Measurements from ENCODE around the gene GOLGA6L7. TPM values are rescaled to one million over a fixed set of nuclear protein-coding genes. Genes with fewer than 3 reads are reported as not detected.

GOLGA6L7 gene
- total RNA-seq, 1 donor from 2014 or later: not detected

- no peak overlapping the region for H3K4me3 ChIP-seq
- peaks cover 50% of the 10 kb centered on the region for H3K4me1 Mint-ChIP-seq
- no peak overlapping the region for H3K4me2 ChIP-seq
- H3K36me3 ChIP-seq: no peaks in the 10 kb centered on the region
- H3F3A ChIP-seq (ENCODE audit: low read depth): peaks cover 21% of the 10 kb centered on the region
- H2AFZ ChIP-seq (replicated peaks): no peak overlapping the region
- peaks cover 5% of the 10 kb centered on the region for H4K20me1 ChIP-seq (ENCODE audit: low read depth)
- no peak for DNase-seq (ENCODE audit: low spot score)
- H3K9me3 Mint-ChIP-seq: peaks cover 12% of the 10 kb centered on the region
- H3K79me2 ChIP-seq (ENCODE audit: low read depth): no peaks in the 10 kb centered on the region
- peaks cover 18% of the 10 kb centered on the region for H3K27me3 Mint-ChIP-seq (ENCODE audit: insufficient read depth, low read depth)
- H3K9ac ChIP-seq: no peak overlapping the region
- H3K27ac Mint-ChIP-seq: no peak overlapping the region
- no peaks in the 10 kb centered on the region for H3K27me3 ChIP-seq
- H3K36me3 Mint-ChIP-seq: peaks cover 2% of the 10 kb centered on the region
- H3K9me3 ChIP-seq (ENCODE audit: low read depth): no peaks in the 10 kb centered on the region
- no peak overlapping the region for H3K27ac ChIP-seq
- TF ChIP-seq CTCF (IDR thresholded peaks at IDR 0.05) (no peak), EZH2phosphoT487 (IDR thresholded peaks at IDR 0.05) (no peak), EZH2 (IDR thresholded peaks at IDR 0.05) (no peak)
- H3K4me3 Mint-ChIP-seq: no peak overlapping the region
- peaks cover 15% of the 10 kb centered on the region for H3K4me1 ChIP-seq
Measured at GRCh38 chr15:28876845-28877185, 28.4 kb upstream of the GOLGA6L7 start.

- TF ChIP-seq CTCF (IDR thresholded peaks at IDR 0.05) (no peak), EZH2 (IDR thresholded peaks at IDR 0.05) (no peak), EZH2phosphoT487 (IDR thresholded peaks at IDR 0.05) (no peak)
- Mint-ChIP-seq H3K27ac (peak overlapping the region; percentile 99), H3K4me3 (peak overlapping the region; percentile 81), H3K9me3 (peaks cover 15% of the 10 kb centered on the region), H3K36me3 (peaks cover 2% of the 10 kb centered on the region), H3K4me1 (peaks cover 49% of the 10 kb centered on the region), H3K27me3 (ENCODE audit: insufficient read depth, low read depth) (peaks cover 18% of the 10 kb centered on the region)
- Histone ChIP-seq H2AFZ (replicated peaks) (no peak overlapping the region), H3K4me3 (peak overlapping the region; percentile 13), H3K36me3 (no peaks in the 10 kb centered on the region), H3K27me3 (no peaks in the 10 kb centered on the region), H3K9me3 (ENCODE audit: low read depth) (no peaks in the 10 kb centered on the region), H3K4me2 (peak overlapping the region; percentile 71), H3K79me2 (ENCODE audit: low read depth) (no peaks in the 10 kb centered on the region), H3K4me1 (peaks cover 15% of the 10 kb centered on the region), H3F3A (ENCODE audit: low read depth) (peaks cover 21% of the 10 kb centered on the region), H4K20me1 (ENCODE audit: low read depth) (peaks cover 5% of the 10 kb centered on the region), H3K9ac (no peak overlapping the region), H3K27ac (peak overlapping the region; percentile 55)
- DNase-seq (ENCODE audit: low spot score): peak; percentile 96
Measured at GRCh38 chr15:28876131-28876844, 27.8 kb upstream of the GOLGA6L7 start.

DNA sequence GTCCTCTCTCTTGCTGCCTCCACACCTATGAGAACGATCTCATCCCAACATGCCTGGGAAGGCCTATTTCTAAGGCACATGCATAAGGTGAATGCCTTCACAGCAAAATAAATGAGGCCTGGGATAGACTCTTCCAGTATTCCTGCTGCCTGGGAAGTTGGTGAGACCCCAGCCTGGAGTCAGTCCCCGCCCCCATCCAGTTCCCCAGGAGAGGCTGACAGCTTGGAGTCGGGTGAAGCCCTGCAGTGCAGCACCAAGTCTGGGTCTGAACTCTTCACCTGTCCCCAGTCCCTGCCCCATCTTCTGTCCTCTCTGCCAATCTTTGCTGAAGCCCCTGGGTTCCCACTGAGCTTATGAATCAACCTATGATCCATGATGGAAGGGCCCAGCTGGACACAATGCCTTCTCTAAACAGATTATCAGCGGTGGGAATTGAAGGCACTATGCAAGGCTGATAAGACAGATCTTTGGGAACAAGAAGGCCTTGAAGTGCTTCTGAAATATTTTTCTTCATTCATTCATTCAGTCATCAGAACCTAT lies 27.1 kb upstream of the GOLGA6L7 start:
- H3K9me3 Mint-ChIP-seq: peaks cover 13% of the 10 kb centered on the region
- H3K4me1 Mint-ChIP-seq: peaks cover 46% of the 10 kb centered on the region
- Histone ChIP-seq H3K27me3 (no peaks in the 10 kb centered on the region), H3F3A (ENCODE audit: low read depth) (peaks cover 21% of the 10 kb centered on the region), H3K27ac (peak overlapping the region; percentile 55), H3K4me3 (peak overlapping the region; percentile 13), H2AFZ (replicated peaks) (no peak overlapping the region), H3K4me2 (peak overlapping the region; percentile 71), H3K36me3 (no peaks in the 10 kb centered on the region), H3K79me2 (ENCODE audit: low read depth) (no peaks in the 10 kb centered on the region), H3K9me3 (ENCODE audit: low read depth) (no peaks in the 10 kb centered on the region), H3K9ac (no peak overlapping the region), H4K20me1 (ENCODE audit: low read depth) (peaks cover 5% of the 10 kb centered on the region), H3K4me1 (peaks cover 15% of the 10 kb centered on the region)
- H3K27ac Mint-ChIP-seq: peak overlapping the region; percentile 99
- peaks cover 18% of the 10 kb centered on the region for H3K27me3 Mint-ChIP-seq (ENCODE audit: insufficient read depth, low read depth)
- DNase-seq (ENCODE audit: low spot score): peak; percentile 56
- H3K36me3 Mint-ChIP-seq: peaks cover under 1% of the 10 kb centered on the region
- peak overlapping the region; percentile 81 for H3K4me3 Mint-ChIP-seq
- TF ChIP-seq CTCF (IDR thresholded peaks at IDR 0.05): no peak
- no peak for TF ChIP-seq EZH2 (IDR thresholded peaks at IDR 0.05)
- no peak for TF ChIP-seq EZH2phosphoT487 (IDR thresholded peaks at IDR 0.05)
